Inflammatory macrophage treated with lipopolysaccharide for 4 hours (primary cell): ENCODE results near the gene RFC3.
"Not testable (repeated sequence)": the region's sequence is repeated elsewhere in the genome, so short reads cannot be mapped to it uniquely, and the experiment has no call there.

Experiments used
- DNase-seq: peaks from one replicate; pipeline ENCODE4 v3.0.0-alpha.2; 2020

Gene RFC3

GRCh38 chr13:33812829-33813228, 5.1 kb upstream of the RFC3 start:
- DNase-seq, result not testable (repeated sequence)

DNA sequence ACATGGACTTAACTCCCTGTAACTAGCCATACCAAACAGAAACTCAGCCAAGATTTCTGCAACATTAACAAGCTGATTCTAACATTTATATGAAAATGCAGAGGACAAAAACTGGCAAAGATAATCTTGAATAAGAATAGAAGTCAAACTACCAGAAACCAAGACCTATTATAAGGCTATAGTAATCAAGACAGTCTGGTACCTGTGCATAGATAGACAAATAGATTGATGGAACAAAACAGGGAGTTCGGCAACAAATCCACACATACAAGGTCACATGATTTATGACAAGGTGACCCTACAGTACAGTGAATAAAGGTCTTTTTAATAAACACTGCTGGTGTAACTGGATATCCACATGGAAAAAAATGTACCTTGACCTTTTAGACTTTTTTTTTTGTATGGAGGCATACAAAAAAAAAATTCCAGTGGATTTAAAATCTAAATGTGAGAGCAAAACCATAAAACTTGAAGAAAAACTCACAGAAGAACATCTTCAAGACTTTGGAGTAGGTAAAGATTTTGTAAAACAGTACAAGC, 2.9 kb upstream of the RFC3 start:
- DNase-seq, result no peak

DNA sequence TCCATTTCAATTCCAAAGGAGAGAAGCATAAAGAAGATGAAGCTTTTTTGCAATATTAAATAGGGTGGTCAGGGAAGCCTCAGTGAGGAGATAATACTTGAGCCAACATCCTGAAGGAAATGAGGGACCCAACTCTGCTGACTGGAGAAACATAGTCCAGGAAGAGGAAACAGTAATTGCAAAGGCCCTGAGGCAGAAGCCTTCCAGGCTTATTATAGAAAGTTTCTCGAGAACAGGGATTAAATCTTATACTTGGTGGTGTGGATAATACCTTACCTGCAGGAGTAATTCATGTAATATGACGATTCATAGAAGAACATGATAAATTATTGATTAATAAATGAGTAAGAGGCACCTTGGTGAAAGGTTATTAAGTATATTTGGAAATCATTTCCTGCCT, 1.0 kb upstream of the RFC3 start:
- no peak for DNase-seq

- DNase-seq, result no peak
Observed at GRCh38 chr13:33817513-33817900, 442 bp upstream of the RFC3 start.

DNA sequence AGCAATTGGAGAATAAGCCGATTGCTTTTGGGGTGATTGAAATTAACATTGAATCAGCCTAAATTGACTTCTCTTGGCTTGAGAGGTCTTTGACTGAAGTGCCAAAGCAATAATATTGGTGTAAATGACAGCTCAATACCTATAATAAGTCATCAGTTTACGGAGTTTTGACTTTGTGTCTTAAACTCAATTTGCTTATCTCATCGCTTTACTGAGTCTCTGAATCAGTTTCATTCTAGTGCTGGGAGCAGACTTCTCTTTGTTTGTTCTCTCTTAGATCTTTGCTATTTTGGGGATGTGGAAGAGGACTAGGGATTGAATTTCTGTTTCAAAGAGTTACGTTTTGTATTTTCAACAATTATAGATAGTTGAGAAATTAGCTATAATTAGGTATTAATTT, 7.1 kb downstream of the RFC3 start:
- no peak for DNase-seq

DNA sequence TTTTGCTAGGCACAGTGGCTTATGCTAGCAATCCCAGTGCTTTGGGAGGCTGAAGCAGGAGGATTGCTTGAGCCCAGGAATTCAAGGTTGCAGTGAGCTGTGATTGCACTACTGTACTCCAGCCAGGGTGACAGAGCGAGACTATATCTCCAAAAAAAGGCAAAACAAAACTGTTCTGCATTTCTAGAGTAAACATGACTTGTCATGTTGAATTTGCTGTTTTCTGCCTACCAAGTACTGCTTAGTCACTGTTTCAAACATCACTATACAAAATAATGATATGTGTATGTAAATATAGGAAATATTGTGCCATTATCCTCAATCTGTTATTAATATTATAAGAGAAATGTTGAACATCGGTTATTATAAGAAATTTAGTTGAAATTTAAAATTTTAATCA, 9.2 kb downstream of the RFC3 start:
- DNase-seq, result no peak

DNA sequence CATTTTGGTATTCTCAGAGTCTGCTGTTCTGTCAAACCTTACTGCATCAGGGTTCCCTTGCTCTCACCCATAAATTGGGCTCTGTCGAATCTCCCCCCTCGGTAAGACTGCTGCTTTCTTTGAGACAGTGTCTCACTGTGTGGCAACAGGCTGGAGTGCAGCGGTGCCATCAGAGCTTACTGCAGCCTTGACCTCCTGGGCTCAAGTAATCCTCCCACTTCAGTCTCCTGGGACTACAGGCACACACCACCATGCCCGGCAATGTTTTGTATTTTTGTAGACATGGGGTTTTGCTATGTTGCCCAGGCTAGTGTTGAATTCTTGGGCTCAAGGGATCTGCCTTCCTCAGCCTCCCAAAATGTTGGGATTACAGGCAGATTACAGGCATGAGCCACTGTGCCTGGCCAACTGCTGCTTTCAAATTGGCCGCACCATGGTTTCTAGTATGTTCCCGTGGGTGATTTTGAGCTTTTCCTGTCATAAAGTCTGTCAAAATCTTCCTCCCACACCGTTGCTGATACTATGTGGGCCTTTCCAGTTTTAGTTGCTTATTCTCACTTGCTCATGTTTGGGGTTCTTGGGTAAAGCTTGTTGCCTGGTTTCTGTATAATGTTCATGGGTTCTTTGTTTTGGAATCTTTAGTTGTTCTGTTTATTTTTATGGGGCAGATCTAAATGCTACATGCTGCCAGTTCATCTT, 10.6 kb downstream of the RFC3 start:
- no peak for DNase-seq

DNA sequence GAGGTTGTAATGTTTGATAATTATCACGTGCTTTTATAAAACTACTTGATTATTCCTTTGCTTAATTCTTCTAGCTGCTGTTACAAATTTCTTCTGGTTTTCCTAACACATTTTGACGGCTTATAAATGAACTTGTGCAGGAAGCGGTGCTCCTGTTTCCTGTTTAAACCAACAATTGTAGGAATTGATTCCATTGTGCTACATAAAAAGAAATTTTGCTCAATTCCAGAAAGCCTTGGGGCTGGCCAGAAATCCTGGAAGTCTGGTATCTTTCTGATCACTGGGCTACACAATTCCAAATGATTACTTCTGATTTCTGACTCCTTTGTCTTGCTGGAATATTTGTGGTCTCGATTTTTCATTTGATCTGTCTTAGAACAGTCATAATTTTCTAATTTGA, 14.9 kb downstream of the RFC3 start:
- no peak for DNase-seq

DNA sequence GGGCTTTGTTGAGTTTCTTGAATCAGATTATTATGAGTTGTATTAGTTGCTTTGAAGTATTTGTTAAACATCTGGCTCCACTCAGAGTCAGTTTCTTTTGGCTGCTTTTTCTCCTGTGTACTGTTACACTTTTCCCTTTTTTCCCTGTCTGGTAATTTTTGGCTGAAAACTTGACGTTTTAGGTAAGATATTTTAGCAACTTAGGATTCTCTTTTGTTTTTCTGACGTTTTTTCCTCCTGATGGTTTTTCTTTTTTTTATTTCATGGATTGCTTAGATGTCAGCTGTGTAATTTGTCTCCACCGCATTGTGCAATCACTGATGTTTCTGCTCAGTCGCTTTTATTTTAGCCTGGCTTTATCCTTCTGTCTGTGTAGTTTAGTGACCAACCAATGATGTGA, 20.7 kb downstream of the RFC3 start:
- no peak for DNase-seq

- DNase-seq, result no peak
Observed at GRCh38 chr13:33840402-33840801, 22.5 kb downstream of the RFC3 start.

- DNase-seq, result no peak
Observed at GRCh38 chr13:33842207-33842606, 24.3 kb downstream of the RFC3 start.

DNA sequence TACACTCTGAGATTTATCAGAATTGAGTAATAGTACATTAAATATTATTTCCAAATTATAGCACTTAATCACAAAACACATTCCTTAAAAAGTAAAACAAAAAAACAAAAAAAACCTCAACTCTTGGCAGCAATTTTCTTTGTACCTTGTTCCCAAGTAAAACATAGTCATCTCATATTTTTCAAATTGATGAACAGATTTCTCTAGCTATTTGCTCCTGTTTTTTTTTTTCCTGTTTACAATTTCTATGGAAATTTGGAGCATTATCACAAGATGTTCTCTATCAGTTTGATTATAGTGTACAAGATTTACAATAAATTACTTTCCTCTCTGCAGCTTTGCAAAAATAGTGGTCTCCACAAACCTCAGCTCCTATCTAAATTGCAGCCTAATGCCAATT, 25.0 kb downstream of the RFC3 start:
- DNase-seq, result no peak

DNA sequence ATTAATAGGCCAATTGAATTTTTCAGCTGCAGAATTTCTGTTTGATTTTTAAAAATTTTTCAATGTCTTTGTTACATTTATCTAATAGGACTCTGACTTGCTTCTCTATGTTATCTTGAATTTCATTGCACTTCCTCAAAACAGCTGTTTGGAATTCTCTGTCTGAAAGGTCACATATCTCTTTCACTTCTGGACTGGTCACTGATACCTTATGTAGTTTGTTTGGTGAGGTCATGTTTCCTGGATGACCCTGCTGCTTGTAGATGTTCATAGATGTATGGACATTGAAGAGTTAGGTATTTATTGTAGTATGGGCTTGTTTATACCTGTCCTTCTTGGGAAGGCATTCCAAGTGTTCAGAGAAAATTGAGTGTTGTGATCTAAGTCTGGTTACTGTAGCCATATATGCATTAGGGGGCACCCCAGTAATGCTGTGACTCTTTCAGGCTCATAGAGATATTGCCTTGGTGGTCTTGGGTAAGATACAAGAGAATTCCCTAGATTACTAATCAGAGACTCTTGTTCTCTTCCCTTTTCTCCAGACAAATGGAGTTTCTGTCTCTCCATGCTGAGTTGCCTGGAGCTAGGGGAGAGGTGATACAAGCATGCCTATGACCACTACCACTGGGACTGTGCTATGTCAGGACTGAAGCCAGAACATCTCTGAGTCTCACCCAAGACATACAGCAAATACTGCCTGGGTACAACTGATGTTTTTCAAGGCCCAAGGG, 27.8 kb downstream of the RFC3 start:
- no peak for DNase-seq

DNA sequence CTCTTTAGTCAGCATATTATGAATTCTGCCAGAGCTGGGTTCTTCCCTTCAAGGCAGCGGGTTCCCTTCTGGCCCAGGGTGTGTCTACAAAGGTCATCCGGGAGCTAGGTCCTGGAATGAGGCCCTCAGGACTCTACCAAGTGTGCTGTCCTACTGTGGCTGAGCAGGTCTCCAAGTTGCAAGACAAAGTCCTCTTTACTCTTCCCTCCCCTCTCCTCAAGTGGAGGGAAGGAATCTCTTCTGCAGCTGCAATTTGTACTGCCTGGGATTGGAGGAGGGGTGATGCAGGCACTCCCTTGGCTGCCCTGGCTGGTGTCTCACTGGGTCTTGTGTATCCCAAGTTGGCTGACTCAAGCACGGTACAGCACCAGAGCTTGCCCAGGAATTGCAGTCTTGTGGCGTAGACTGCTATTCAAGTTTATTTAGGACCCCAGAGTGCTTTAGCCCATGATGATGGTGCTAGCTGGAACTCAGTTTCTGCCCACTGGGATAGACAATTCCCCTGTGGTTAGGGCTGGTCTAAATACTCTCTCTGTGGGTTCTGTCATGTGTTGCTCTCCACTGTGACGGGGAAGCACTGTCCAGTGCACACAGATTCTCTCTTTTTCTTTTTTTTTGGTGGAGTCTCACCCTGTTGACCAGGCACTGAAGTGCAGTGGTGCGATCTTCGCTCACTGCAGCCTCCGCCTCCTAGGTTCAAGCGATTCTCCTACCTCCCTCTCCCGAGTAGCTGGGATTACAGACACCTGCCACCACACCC, 28.5 kb downstream of the RFC3 start:
- DNase-seq, result no peak

DNA sequence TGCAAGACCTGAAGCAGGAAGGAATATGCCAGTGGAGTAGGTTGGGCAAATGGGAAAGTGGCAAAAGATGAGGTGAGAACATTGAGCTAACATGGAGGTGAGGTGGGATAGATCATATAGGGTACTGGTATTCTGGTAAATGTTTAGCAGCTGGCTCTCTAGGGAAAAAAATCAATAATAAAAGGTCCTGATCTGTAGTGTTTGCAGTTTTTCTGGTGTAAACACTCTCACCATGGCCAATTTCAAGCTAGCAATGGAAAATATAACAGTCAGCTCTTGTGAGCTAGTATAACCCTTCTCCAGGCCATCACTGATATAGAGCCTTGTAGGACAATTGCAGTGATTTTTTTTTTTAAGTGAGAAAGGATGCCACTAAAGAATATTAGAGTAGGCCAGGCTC, 31.3 kb downstream of the RFC3 start:
- no peak for DNase-seq

DNA sequence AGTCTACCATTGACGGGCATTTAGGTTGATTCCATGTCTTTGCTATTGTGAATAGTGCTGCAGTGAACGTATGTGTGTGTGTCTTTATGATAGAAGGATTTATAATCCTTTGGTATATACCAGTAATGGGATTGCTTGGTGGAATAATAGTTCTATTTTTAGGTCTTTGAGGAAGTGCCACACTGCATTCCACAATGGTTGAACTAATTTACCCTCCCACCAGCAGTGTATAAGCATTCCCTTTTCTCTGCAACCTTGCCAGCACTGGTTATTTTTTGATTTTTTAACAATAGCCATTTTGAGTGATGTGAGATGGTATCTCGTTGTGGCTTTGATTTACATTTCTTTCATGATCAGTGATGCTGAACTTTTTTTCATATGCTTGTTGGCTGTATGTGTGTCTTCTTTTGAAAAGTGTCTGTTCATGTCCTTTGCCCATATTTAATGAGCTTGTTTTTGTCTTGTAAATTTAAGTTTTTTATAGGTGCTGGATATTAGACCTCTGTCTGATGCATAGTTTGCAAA, 37.5 kb downstream of the RFC3 start:
- no peak for DNase-seq

- no peak for DNase-seq
Observed at GRCh38 chr13:33859691-33860303, 41.8 kb downstream of the RFC3 start.

DNA sequence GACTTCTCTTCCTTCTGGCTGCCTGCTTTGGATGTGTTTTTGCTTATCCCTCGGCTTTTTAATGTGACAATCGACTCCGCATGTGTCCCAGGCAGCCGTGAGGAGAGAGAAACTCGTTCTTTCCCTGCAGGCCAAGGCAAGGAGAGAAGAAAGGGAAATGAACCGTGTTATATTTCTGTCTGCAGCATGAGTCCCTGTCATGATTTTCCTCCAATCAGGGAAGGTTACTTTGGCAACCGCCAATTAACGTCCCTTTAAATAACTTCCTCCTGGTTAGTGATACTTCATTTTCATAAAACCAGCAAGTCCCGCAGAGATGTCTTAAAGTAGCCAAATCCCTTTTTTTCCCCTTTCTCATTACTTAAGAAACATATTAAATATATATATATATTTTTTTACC, 42.6 kb downstream of the RFC3 start:
- DNase-seq, result no peak

DNA sequence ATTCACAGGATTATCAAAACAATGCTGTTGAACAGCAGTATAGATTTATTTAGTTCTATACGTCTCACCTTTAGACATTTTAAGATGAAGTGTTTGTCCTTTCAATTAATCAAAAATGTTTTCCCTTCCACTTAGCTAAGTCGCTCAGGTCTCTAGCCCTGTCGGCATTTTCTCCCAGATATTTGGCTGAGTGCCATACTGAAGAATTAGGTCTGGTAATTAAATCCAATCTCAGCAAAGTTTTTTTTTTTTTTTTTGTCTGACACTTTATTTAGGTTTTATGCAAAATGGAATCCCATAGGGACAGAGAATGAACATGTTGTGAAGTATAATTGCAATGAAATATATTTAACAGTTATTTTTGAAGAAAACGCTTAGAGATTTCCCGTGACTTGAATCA, 44.1 kb downstream of the RFC3 start:
- DNase-seq, result no peak

DNA sequence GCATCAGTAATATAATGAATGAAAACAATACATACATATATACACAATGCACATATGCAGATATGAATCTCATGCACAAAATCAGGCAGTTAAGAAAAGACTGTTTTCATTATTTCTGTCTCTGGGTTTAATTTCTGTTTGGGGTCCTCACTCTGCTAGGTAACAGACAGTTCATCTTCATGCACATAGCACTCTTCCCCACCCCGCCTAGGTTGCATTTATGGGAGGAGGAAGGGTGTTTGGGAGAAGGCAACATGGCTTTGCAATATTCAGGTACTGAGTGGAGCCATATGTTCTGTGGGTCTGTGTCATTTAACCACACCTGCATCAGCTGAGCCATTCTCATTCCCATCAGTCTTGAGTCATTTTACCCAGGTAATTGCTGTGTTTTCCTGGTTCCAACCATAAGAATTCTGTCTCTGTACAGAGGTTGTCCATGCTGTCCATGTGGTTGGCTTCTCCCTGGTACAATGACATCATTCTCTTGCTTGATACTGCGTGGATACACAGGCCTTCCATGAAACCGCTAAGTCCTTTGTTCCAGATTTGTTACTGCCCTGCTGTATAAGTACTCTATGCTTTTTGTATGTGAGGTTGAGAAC, 45.3 kb downstream of the RFC3 start:
- no peak for DNase-seq

DNA sequence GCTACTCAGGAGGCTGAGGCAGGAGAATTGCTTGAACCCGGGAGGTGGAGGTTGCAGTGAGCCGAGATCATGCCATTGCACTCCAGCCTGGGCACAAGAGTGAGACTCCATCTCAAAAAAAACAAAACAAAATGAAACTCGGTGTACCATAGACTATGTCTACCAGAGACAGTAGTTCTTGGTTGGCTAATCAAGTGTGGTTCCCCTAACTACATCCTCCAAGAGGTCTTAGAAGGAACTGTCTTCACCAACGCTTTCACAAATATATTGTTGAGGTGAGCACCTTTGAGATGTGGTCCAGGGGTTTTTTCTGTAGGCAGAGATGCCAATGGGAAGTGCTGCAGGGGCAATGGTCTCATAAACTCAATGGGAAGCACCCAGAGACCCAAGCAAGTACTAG, 48.0 kb downstream of the RFC3 start:
- no peak for DNase-seq

DNA sequence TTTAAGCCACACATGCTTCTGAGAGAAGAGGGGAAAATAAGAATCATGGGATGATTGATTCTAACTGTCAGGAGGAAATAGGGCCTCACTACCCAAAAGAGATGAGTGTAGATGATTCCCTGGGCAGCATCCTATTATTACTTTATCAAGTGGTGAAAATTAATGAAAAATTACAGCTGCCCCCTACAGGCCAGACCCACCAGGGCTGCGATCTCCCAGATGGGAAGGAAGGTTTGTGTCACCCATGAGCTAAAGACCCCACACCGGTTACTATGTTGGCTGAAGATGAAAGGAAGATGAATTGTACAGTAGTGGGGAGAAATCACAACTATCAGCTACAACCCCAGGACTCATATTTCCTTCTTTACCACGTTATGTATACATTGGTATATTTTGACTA, 49.5 kb downstream of the RFC3 start:
- no peak for DNase-seq
